Hepatocyte (in vitro differentiated cells): ENCODE results near the gene PLXNA2. TPM values are rescaled to one million over a fixed set of nuclear protein-coding genes. Genes with fewer than 3 reads are reported as not detected.

Source experiments
- DNase-seq: peaks from one replicate; pipeline ENCODE4 v3.0.0-alpha.2; 2016; ENCODE audit warnings: low spot score
- H2AFZ ChIP-seq: fragments of 200-600 bp; sonication (generic); 2 replicates; pipeline ENCODE4 v1.6.0; 2016; ENCODE audit warnings: antibody characterized with exemption, mild to moderate bottlenecking
- H3K27ac ChIP-seq: fragments of 200-600 bp; sonication (generic); 2 replicates; pipeline ENCODE4 v1.5.1; 2016; ENCODE audit warnings: mild to moderate bottlenecking
- H3K27me3 ChIP-seq: fragments of 200-600 bp; sonication (generic); 2 replicates; pipeline ENCODE4 v1.6.1; 2016
- H3K36me3 ChIP-seq: fragments of 200-600 bp; sonication (generic); replicated peaks from 2 replicates; pipeline ENCODE4 v1.5.1; 2016; ENCODE audit warnings: low read depth; ENCODE audit not compliant: insufficient read depth
- H3K4me1 ChIP-seq: fragments of 200-600 bp; sonication (generic); 2 replicates; pipeline ENCODE4 v1.5.1; 2016; ENCODE audit warnings: mild to moderate bottlenecking, moderate library complexity; ENCODE audit not compliant: insufficient read depth
- H3K4me2 ChIP-seq: fragments of 200-600 bp; sonication (generic); 2 replicates; pipeline ENCODE4 v1.6.0; 2016
- H3K4me3 ChIP-seq: fragments of 200-600 bp; sonication (generic); 2 replicates; pipeline ENCODE4 v1.5.1; 2016; ENCODE audit warnings: mild to moderate bottlenecking
- H3K79me2 ChIP-seq: fragments of 200-600 bp; sonication (generic); 2 replicates; pipeline ENCODE4 v1.6.0; 2017; ENCODE audit warnings: mild to moderate bottlenecking
- H3K9me2 ChIP-seq: fragments of 200-600 bp; sonication (generic); replicated peaks from 2 replicates; pipeline ENCODE4 v1.6.0; 2017; ENCODE audit warnings: mild to moderate bottlenecking; ENCODE audit not compliant: insufficient read depth
- H3K9me3 ChIP-seq: fragments of 200-600 bp; sonication (generic); 2 replicates; pipeline ENCODE4 v1.5.1; 2016; ENCODE audit warnings: low read depth, mild to moderate bottlenecking
- H4K20me1 ChIP-seq: fragments of 200-600 bp; sonication (generic); 2 replicates; pipeline ENCODE4 v1.6.0; 2016; ENCODE audit warnings: mild to moderate bottlenecking; ENCODE audit not compliant: insufficient read depth, poor library complexity, severe bottlenecking
- CTCF ChIP-seq: fragments of 200-600 bp; sonication (generic); IDR thresholded peaks from 2 replicates; pipeline ENCODE4 v1.5.1; 2016; ENCODE audit warnings: antibody characterized with exemption, mild to moderate bottlenecking; ENCODE audit not compliant: poor library complexity
- EZH2 ChIP-seq: fragments of 200-600 bp; sonication (generic); IDR thresholded peaks from 2 replicates; pipeline ENCODE4 v1.6.1; 2016; ENCODE audit warnings: antibody characterized with exemption, mild to moderate bottlenecking, borderline replicate concordance
- EZH2phosphoT487 ChIP-seq: fragments of 200-600 bp; sonication (generic); IDR thresholded peaks from one replicate; pipeline ENCODE4 v1.6.1; 2018; ENCODE audit warnings: antibody characterized with exemption, mild to moderate bottlenecking, low read depth, moderate library complexity; ENCODE audit not compliant: unreplicated experiment, severe bottlenecking
- WGBS: methylation state at CpG from one replicate; pipeline ENCODE4 v1.1.6; 2016; ENCODE audit warnings: low lambda C conversion rate; ENCODE audit errors: missing lambda C conversion rate; 5-methylcytosine and 5-hydroxymethylcytosine counted together
- polyA plus RNA-seq: library from polyadenylated mRNA; unstranded; fragments of >200 nt; fragmentation: Nextera tagmentation; extraction: Ambion mirVana; gene quantifications from 2 replicates; pipeline ENCODE4 v1.2.1, GENCODE V29; 2016
- total RNA-seq: library from RNA; depleted of rRNA; stranded (reverse); fragments of >200 nt; gene quantifications from 2 replicates; pipeline ENCODE4 v1.2.3, GENCODE V29; 2014

The PLXNA2 gene
- total and polyA plus RNA-seq, 2 experiments from 2014 or later, result 9.8 to 13.1 TPM

GRCh38 chr1:208216062-208216461 is 28.1 kb downstream of the PLXNA2 start:
- DNase-seq, result no peak
- H3K4me3 ChIP-seq, result no peak overlapping the region
- H2AFZ ChIP-seq, result no peak overlapping the region
- WGBS, result 81% methylated on average over 1 of the region's 1 CpG
- H3K79me2 ChIP-seq, result no peaks in the 10 kb centered on the region
- H3K27me3 ChIP-seq, result no peaks in the 10 kb centered on the region
- no peaks in the 10 kb centered on the region for H3K9me2 ChIP-seq
- no peak overlapping the region for H3K27ac ChIP-seq
- TF ChIP-seq EZH2phosphoT487, result no peak
- TF ChIP-seq CTCF, result no peak
- TF ChIP-seq EZH2, result no peak
- no peaks in the 10 kb centered on the region for H4K20me1 ChIP-seq
- no peaks in the 10 kb centered on the region for H3K4me1 ChIP-seq
- no peak overlapping the region for H3K4me2 ChIP-seq
- no peaks in the 10 kb centered on the region for H3K36me3 ChIP-seq
- no peaks in the 10 kb centered on the region for H3K9me3 ChIP-seq

- no peaks in the 10 kb centered on the region for H3K36me3 ChIP-seq
- no peaks in the 10 kb centered on the region for H3K4me1 ChIP-seq
- no peaks in the 10 kb centered on the region for H3K9me3 ChIP-seq
- H4K20me1 ChIP-seq, result no peaks in the 10 kb centered on the region
- H3K79me2 ChIP-seq, result no peaks in the 10 kb centered on the region
- H2AFZ ChIP-seq, result no peak overlapping the region
- H3K27me3 ChIP-seq, result no peaks in the 10 kb centered on the region
- no peaks in the 10 kb centered on the region for H3K9me2 ChIP-seq
- H3K4me2 ChIP-seq, result no peak overlapping the region
- DNase-seq, result no peak
- no peak for TF ChIP-seq EZH2phosphoT487
- no peak for TF ChIP-seq EZH2
- TF ChIP-seq CTCF, result no peak
- H3K4me3 ChIP-seq, result no peak overlapping the region
- H3K27ac ChIP-seq, result no peak overlapping the region
These were observed 28.8 kb downstream of the PLXNA2 start for GRCh38 chr1:208215393-208215792.

- Histone ChIP-seq H2AFZ (no peak overlapping the region), H4K20me1 (no peaks in the 10 kb centered on the region), H3K4me2 (no peak overlapping the region), H3K4me1 (no peaks in the 10 kb centered on the region), H3K36me3 (no peaks in the 10 kb centered on the region), H3K79me2 (no peaks in the 10 kb centered on the region), H3K27me3 (no peaks in the 10 kb centered on the region), H3K9me3 (no peaks in the 10 kb centered on the region), H3K9me2 (no peaks in the 10 kb centered on the region), H3K4me3 (no peak overlapping the region), H3K27ac (no peak overlapping the region)
- WGBS, result 63% methylated on average over 3 of the region's 3 CpGs
- no peak for DNase-seq
- TF ChIP-seq EZH2, result no peak
- no peak for TF ChIP-seq CTCF
- TF ChIP-seq EZH2phosphoT487, result no peak
These were observed 30.4 kb downstream of the PLXNA2 start for GRCh38 chr1:208213786-208214185.

GRCh38 chr1:208212893-208213292 is 31.3 kb downstream of the PLXNA2 start:
- H3K36me3 ChIP-seq, result no peaks in the 10 kb centered on the region
- DNase-seq, result no peak
- WGBS, result 93% methylated on average over 1 of the region's 1 CpG

More at GRCh38 chr1:208212893-208213292, 31.3 kb downstream of the PLXNA2 start:
- Histone ChIP-seq H3K9me3 (no peaks in the 10 kb centered on the region), H3K79me2 (no peaks in the 10 kb centered on the region), H4K20me1 (no peaks in the 10 kb centered on the region), H3K27ac (no peak overlapping the region), H3K4me2 (no peak overlapping the region), H3K4me3 (no peak overlapping the region), H3K4me1 (peaks cover 4% of the 10 kb centered on the region), H3K27me3 (no peaks in the 10 kb centered on the region), H2AFZ (no peak overlapping the region), H3K9me2 (no peaks in the 10 kb centered on the region)
- TF ChIP-seq EZH2 (no peak), EZH2phosphoT487 (no peak), CTCF (no peak)
